ENCODE measurements around the gene OR13H1.

GRCh38 chrX:131564553-131565229 lies 20.8 kb downstream of the OR13H1 start:
- TF ChIP-seq CTCF (IDR thresholded peaks at IDR 0.05) (no peak), REST (IDR thresholded peaks at IDR 0.05; ENCODE audit: low read depth, low read length) (no peak), YY1 (IDR thresholded peaks at IDR 0.05; ENCODE audit: low read depth) (no peak), RAD21 (IDR thresholded peaks at IDR 0.05; ENCODE audit: low read length) (no peak), MAX (IDR thresholded peaks at IDR 0.05; ENCODE audit: low read depth) (no peak), GABPA (IDR thresholded peaks at IDR 0.05; ENCODE audit: low read depth) (no peak), CHD2 (IDR thresholded peaks at IDR 0.05; ENCODE audit: low read length, partially characterized antibody) (no peak), EP300 (IDR thresholded peaks at IDR 0.05; ENCODE audit: borderline replicate concordance in 1 of 2, low read depth in 1 of 2, low read length in 1 of 2) (peak in 1 of 2 experiments; percentile 41; a peak in 2 of 4 replicates), USF1 (IDR thresholded peaks at IDR 0.05; ENCODE audit: borderline replicate concordance, low read depth) (no peak), FOSL2 (IDR thresholded peaks at IDR 0.05; ENCODE audit: borderline replicate concordance, low read depth) (peak; percentile 50; the same call in 1 of the 2 replicates), TAF1 (IDR thresholded peaks at IDR 0.05; ENCODE audit: borderline replicate concordance, low read depth, low read length) (no peak)

Data from SK-N-SH (cell line).